Erythroblast (primary cell): ENCODE results near the gene AKAP13.
"Not testable (repeated sequence)": the region's sequence is repeated elsewhere in the genome, so short reads cannot be mapped to it uniquely, and the experiment has no call there.

ENCODE experiments used
- DNase-seq, 2 experiments: peaks; one replicate each; lab custom pipeline; 2025; lab: John Stamatoyannopoulos, UW
- GATA1 ChIP-seq: IDR thresholded peaks from 2 replicates; pipeline ENCODE4 v1.6.1; 2011; ENCODE audit warnings: low read depth, mild to moderate bottlenecking, control low read depth, low read length, moderate library complexity
- POLR2A ChIP-seq: IDR thresholded peaks from 2 replicates; pipeline ENCODE4 v1.6.1; 2011; ENCODE audit warnings: mild to moderate bottlenecking, low read length

The AKAP13 gene

DNA sequence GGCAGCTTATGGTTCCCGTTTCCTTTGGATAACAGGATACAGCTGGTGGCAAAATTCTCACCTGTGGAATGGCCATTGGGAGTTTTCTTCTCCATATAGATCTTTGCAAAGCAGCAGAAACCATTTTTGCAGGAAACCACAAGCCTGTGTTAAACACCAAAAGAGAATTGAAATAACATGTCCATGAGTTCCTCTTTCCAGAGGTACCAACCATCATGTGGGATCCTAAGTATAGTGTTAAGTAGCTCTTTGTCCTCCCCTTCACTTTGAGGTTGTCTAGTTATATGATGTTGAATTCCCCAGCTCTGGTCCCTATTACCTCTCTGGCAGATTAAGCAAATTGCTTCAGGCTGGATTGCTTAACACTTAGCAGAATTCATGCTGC, 94.9 kb downstream of the AKAP13 start:
- no peak for TF ChIP-seq POLR2A
- TF ChIP-seq GATA1, result no peak
- no peak for DNase-seq

DNA sequence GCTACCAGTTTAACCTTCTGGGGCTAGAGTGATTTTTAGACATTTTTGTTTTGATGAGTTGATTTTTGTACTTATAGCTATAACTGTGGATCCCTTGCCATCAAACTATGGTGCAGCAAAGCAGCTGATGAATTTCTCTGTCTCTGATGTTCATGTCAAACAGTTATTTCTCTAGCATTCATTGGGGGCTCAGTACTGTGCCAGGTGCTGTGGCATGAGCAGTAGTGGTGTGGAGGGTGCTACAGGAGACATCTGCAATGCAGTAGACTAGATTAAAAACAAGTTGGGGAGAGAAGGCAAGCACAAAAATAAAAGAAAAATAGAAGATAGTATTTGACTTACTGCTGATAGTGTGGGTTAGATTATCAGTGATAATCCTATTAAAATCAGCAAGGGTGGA, 95.3 kb downstream of the AKAP13 start:
- no peak for DNase-seq
- TF ChIP-seq POLR2A, result no peak
- TF ChIP-seq GATA1, result no peak

DNA sequence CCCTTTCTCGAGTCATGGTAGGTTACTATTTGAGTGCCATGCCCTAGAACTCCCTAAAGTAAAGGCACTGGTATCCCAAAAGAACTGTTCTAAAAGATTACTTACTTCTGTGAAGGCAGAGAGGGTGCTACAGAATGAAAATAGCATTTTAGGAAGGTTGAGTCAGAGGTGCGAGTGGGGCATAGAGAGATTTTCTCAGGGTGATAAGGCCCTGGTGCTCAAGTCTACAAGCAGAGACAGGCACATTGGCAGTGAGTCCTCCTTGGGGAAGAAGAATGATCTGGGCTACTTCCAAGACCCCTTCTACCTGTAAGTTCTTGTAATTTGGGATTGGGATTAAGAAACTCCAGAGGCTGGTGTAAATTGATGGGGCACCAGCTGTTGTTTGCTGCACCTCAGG, 96.7 kb downstream of the AKAP13 start:
- TF ChIP-seq GATA1, result no peak
- no peak for TF ChIP-seq POLR2A
- no peak for DNase-seq

DNA sequence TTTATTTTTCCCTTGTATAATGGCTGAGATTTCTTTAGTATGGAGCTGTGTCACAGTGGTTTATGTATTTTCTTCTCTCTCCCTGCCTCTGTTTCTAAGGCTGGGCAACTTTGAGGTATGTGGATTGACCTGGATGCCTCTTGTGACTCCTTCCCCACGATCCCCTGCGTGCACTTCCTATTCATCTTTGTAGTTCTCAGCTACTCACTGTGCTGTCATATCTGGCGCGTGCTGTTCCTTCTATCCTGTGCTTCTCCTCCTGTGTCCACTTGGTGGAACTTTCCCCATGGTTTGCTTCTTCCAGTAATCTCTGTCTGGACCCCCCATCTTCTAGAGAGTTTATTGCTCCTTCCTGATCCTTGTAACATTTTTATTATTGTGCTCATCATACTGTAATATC, 97.3 kb downstream of the AKAP13 start:
- DNase-seq, result no peak

DNA sequence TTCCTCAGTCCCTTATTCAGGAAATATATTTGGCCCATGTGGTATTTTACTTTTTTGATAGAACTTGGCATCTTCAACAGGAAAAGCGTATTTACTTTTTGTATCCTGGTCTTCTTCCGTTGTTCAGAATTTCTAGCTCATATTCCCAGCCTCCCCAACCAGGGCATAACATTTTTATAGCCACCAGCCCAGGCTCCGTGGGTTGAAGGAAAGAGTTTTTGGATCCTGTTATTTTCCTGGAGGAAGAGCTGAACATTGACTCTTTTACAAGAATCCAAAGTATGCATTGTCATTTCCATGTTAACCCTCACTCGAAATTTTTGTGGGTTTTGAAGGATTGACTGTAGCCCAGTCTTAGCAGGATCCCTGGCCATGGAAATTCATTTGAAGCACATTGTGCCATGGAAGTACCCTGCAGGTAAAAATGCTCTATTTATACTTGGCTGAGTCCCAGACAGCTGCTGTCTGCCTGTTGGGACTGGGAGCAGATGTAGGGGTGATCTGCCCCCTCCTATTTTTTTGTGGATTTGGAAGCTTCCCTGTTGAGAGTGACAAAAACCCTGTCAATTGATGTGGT, 98.8 kb downstream of the AKAP13 start:
- TF ChIP-seq POLR2A (no peak), GATA1 (no peak)
- no peak for DNase-seq

More for the DNA sequence above, 97.3 kb downstream of the AKAP13 start:
- TF ChIP-seq POLR2A (no peak), GATA1 (no peak)

DNA sequence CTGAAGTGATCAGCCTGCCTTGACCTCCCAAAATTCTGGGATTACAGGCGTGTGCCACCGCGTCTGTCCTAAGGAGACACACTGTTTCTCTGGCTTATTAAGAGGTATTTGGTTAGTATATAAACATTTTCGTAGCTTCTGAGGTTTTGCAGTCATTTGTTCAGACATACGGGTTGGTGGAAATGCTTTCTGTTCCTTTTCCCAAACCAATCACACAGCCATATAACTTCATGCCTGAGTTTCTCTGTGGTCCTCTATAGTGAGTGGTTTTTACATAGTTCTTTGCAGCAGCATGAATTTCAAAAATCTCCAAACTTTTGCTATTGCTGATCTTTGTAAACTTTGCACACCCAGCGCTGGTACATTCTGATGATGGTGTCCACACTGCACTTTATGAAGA, 100.5 kb downstream of the AKAP13 start:
- DNase-seq, result no peak

DNA sequence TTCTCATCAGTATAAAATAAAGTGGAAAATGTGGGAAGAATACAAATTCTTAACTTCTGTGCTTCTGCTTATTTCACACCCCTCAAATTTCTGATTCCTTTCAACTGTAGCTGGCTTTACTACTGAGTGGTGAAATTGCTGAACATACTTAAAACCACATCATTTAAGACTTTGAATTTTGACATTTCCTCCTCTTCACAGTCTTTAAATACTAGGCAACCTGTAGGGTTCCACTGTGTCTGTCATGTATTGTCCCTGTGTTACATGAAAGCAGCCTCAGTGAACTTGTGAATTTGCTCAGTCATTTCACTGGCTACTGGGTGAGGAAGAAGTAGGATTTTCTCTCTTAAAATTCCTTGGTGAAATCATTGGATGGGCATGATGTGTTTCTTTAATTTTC, 101.1 kb downstream of the AKAP13 start:
- DNase-seq, result not testable (repeated sequence)

More for the DNA sequence above, 100.5 kb downstream of the AKAP13 start:
- no peak for TF ChIP-seq POLR2A
- TF ChIP-seq GATA1, result no peak

DNA sequence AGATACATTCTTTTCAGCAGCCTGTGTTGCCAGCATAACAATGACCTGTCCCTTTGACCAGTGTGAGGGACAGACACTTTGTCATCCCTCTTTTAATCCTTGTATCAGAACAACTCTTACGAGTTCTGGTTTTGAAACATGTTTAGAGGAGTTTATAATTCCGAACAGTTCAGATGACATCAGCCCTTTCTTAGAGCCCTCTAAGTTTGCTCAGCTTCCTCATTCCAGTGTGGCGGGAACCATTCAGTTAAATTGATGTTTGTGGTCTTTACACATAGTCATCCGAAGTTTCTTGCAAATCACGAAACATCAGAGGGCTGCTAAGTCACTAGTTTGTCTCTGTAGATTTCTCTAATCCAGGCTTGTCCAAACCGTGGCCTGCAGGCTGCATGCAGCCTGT, 102.5 kb downstream of the AKAP13 start:
- no peak for TF ChIP-seq POLR2A
- TF ChIP-seq GATA1, result no peak
- DNase-seq, result no peak

DNA sequence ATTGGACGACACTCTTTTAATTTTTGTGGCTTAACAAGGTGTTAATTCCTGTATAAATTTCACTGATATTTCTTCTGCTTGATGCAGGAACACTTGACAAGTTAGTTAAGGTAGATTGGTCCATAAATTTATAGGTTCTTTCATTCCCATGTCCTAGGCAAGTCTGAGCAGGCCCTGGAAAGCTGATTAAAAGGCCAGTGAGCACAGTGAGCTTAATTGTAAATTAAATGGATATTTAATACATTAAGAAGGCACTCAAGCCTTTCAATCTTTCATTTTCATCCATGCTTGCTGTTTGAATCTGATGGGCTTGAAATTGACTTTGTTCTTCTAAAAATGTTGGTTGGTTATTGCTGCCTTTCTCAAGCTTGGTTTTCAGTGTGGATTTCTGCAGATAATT, 103.6 kb downstream of the AKAP13 start:
- DNase-seq, result not testable (repeated sequence)

DNA sequence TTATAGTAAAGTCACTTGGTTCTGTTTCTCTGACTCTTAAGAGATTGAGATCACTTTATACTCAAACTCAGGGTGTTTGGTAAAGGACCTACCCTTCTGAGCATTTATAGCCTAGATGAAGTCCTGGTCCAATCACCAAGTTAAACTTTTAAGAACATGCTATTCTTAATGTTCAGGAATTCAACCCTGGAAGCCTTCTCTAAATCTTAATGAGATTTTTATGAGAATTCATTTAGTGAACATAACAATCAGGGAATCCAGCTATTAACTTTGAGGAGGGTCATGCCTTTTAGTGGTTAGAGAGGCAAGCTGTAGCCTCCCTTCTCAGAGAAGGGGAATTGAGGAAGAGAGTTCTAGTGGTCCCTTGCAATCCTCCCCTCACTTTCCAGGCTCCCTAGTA, 104.5 kb downstream of the AKAP13 start:
- DNase-seq, result not testable (repeated sequence)

DNA sequence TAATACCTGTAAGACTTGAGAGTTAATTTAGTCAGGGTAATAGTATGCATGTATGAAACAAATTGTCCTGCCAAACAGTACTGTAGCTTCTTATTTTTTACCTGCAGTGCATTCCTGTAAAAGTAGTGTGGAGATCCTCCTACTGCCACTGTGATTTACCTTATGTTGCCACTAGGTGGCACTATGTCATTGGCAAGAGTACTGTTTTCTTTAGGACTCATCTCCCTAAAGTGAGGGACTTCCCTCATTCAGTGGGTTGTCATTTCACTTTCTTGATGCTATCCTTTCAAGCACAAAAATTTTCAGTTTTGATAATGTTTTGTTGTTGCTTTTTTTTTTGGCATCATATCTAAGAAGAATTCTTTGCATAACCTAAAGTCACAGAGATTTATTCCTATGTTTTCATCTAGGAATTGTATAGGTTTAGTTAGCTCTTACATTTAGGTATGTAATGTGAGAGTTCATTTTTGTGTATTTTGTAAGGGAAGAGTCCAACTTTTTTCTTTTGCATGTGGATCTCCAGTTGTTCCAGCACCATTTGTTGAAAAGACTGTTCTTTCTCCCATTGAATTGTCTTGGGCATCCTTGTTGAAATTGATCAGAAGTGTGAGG, 105.7 kb downstream of the AKAP13 start:
- peak; percentile 67 to 77 for DNase-seq
- TF ChIP-seq POLR2A, result no peak
- TF ChIP-seq GATA1, result no peak

DNA sequence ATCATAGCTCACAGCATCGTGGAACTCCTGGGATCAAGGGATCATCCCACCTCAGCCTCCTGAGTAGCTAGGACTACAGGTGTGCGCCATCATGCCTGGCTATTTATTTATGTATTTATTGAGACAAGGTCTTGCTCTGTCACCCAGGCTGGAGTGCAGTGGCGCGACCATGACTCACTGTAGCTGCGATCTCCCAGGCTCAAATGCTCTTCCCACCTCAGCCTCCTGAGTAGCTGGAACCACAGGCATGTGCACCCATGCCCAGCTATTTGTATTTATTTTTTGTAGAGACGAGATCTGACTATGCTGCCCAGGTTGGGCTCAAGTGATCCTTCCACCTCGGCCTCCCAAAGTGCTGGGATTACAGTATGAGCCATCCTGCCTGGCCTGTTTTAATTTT, 107.4 kb downstream of the AKAP13 start:
- DNase-seq, result not testable (repeated sequence)

DNA sequence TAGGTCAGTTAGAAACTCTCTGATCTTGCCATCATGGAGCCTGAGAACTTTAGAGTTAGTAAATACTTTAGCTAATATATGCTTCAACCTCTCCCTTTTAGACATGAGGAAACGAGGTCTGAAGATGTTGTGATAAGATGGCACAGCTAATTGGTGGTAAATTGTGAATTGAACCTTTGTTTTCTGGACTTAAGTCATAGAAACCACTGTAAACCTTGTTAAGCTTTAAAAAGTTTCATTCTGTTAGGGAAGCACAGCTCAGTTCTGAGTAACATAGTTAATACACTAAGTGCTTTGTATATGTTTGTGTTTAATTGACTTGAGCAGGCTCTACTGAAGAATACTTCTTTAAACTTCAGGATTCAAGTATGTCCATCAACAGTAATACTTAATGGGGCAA, 108.6 kb downstream of the AKAP13 start:
- no peak for DNase-seq
- TF ChIP-seq GATA1 (no peak), POLR2A (no peak)

DNA sequence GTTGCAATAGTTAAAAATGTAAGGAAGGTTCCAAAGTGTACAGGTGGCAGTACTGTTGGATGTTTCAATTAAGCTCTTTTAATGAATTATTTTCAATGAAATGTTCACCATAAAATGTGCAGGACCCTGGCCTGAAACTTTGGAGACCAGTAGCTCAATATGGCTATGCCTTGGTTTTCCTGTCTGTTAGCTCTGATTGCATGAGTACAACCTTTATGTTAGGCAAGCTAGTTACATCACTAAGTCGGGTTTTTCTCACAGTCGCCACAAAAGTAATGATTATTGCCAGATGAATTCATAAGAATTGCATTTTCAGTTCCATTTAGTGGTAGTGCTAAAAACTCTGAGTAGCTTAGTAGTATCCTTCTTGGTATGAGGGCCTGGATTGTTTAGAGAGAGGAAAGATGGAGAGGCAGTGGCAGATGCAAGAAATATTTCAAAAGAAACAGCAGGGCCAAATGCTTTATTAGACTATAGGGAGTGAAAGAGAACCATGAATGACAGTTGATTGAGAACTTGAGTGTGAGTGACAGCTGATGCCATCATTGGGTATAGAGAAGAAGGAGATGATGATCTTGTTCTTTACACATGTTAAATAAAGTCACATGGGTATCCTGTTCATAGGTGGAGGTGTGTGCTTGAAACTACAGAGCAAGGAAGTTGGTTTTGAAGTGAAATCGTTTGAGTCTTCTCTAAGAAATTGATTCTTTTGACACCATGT, 109.5 kb downstream of the AKAP13 start:
- no peak for TF ChIP-seq GATA1
- TF ChIP-seq POLR2A, result no peak
- no peak for DNase-seq

DNA sequence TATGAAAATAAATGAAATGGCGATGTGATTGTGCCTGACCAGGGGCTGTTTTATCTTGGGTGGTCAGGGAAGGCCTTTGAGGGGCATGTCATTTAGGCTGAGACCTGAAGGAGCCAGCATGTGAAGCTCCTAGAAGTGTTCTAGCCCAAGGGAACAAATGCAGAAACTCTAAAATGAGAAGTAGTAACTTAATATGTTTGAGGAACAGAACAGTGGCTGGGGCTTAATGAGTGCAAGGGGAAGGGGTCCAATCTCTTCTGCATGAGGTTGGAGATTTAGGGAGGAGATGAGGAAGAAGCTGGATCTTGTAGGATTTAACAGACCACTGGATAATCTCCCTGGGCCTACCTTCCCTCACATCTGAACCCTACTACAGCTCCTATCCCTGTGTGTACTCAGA, 110.5 kb downstream of the AKAP13 start:
- DNase-seq, result no peak
- TF ChIP-seq GATA1, result no peak
- TF ChIP-seq POLR2A, result no peak

DNA sequence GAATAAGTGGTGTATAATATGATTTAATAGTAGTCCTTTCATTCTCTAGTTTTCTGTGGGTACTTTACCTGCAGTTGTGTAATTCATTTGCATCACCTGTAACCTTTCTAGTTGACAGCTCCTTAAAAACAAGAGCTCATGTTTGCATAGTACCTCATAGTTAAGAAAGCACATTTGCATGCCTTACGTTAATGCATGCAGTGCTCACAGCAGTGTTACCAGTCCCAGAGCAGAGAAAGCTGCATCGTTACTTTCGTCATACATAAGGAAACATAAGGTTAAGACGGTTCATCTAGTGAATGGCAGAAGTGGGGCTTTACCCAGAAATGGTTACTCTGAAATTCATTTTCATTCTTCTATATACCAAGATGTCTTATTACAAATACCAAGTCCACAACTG, 111.3 kb downstream of the AKAP13 start:
- no peak for TF ChIP-seq POLR2A
- no peak for TF ChIP-seq GATA1
- no peak for DNase-seq
